Stimulated activated naive CD4-positive, alpha-beta T cell (primary cell): ENCODE data around the gene SLC1A3.

ENCODE experiments used
- DNase-seq, 6 experiments: peaks; one replicate each; lab custom pipeline; 2025; lab: John Stamatoyannopoulos, UW

Gene SLC1A3

DNA sequence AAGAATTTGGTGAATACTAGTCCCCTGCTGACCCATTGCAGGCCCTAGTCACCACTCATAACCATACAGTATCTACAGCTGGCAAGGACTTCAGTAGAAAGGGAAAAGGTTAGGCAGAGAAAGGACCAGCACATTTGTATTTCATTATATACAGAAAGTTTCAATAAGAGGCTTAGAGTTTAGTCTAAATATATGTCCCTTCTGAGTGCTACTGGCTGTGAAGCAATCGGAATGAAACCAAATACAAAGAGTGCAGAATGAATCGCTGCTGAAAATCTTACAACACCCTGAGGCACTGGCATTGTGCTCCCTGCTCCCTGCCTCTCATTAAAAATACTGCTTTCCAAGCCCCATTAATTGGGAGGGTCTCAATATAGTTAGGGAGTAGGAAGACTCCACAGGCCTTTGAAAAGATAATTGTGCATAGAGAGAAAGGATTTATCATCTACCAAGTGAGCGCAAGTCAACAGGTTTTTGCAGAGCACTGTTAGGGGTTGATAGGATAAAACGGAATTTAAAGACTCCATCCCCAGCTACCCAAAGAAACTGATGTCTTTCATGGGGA is 110.8 kb downstream of the SLC1A3 start:
- no peak for DNase-seq

DNA sequence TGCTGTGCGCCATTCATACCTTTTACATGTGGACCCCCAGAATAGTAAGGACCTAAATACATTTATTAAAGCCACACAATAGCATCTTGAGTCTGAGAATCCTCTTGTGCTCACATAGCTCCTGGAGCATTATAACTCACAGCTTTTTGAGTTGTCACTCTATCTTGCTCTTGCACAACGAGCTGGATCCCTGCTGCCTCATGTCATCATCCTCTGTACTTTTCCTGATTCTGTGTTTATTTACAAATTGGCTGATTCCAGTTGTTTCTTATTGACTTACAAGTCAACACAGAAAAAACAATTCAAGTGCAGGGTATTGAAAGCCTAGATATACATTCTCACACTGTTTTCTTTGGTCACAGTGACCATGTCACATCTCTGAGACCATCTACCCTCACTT is 112.9 kb downstream of the SLC1A3 start:
- no peak for DNase-seq

DNA sequence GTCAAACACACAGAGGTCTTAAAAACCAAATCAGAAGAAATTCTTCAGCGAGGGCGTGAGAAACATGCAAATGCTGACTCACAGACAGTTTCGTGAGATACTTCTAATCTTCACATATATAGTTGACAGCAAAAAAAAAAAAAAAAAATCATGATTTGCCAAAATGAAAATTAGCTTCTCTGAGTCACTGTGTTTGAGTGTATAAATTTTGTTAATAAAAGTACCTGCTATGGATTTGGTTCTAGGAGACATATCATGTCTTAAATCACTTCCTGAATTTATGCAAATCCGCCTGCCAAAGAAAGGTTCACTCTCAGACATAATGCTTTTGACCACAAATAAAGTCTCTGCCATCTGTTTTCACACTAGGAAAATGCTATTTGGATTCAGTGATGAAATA is 114.3 kb downstream of the SLC1A3 start:
- DNase-seq = no peak

DNA sequence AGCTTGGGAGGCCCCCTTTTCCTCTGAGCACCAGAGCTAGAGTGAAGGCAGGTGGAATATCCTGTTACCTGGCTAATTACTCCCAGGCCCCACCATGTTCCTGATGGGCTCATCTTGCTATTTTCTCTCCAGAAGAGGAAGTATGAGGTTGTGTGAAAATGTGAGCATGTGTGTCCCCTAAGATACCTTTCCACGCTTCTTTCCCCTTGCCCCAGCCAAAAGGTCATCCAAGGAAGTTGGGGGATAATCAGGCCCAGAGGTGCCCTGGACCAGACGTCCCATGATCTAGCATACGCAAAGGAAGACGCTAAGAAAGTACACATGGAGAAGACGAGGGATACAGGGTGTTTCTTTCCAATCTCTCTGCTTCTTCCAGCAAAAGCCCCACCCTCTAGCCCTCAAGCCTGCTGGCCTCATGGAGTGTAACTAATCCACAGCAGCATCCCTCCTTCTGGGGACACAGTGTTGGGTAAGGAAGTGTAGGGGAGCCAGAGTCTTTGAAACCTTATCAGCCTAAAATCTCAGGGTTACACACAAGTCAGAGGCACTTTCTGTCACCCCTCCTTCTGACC is 115.3 kb downstream of the SLC1A3 start:
- DNase-seq = no peak

DNA sequence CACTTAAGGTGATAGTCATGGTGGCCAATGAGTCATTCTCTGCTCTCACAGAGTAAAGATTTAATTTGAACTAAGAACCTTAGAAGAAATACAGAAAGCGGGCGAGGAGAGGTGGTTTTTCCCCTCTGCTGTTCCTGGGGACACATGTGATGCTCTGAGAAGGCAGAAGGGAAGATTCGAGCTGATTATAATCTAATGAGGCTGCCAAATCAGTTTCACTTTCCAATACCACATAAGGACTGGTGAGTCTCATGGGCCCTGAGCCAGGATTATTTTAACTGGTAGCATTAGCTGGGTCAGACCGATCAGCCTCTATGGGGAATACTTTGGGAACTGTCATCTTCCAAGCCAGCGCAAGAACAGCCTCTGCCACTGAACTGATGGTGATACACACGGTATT is 116.5 kb downstream of the SLC1A3 start:
- no peak for DNase-seq

DNA sequence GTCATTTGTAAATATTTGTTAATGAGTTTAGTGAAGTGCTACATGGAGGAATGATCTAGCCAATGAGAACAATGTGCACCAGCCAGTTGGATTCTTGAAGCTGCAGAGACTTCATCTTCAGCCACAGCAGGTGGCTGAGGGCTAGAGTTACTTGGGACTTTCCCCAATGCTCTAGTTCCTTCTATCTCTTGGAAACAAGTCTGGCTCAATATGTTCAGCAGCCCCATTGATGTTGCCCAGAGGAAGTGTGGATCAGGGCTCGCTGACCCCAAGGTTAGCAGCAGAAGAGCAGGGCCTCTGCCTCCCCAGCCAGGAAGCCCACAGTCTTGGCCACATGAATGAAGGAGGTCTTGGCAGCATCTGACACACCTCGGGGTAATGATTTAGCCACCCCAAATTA is 117.5 kb downstream of the SLC1A3 start:
- DNase-seq = no peak

DNA sequence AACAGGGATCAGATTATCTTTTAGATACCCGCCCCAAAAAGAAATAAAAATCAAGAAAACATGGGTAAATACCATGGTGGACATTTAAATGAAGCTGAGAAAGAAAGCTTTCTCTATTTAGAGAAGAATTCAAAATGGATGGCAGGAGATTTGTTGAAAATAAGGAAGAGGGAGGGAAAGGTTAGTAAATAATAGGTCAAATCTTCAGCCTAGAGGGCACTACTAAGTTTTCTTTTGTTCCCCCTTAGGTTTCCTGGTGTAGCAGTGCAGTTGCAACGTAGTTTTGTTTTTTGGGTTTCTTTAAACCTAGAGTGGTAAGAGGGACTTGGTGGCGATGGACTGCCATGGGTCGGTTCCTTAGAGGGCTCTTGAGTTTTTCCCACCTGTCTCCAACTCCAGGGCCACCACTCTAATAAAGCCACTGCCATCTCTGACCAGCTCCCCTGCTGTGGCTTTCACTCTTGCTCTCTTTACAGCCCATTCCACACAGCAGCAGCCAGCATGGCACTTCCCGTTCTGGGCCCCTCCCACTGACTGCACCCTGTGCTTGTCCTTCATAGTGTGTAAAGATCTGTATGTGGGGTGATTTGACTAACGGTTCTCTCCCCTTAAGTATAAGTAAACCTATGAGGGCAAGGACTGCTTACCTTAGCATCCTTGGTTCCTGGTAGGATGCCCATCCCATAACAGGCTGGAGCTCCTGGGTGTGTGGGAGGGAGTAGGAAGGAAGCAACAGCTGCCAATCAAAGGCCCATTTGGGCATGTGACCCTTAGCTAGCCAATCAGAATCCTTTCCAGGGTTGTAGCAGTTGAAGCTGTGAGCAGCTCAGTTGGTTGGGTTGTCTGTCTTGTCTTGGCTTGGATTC is 118.3 kb downstream of the SLC1A3 start:
- peak in 5 of 6 experiments; percentile 32 to 76 (median 40) for DNase-seq

DNA sequence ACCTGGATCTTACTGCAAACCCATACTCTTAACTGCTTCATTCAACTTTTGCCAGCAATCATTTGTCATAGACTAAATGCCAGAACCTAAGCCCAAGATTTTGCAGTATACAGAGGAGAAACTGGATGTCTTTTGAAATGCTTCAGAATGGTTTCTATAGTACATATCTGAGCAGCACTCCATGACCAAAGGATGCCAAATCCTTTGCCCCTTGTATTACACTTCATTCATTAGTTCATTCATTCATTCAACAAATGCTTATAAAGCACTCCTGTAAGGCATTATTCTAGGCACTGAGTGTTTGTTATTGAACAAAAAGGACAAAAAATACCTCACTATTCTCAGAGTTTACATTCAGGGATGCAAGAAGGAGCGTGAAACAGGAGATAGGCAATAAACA is 119.9 kb downstream of the SLC1A3 start:
- DNase-seq = no peak

DNA sequence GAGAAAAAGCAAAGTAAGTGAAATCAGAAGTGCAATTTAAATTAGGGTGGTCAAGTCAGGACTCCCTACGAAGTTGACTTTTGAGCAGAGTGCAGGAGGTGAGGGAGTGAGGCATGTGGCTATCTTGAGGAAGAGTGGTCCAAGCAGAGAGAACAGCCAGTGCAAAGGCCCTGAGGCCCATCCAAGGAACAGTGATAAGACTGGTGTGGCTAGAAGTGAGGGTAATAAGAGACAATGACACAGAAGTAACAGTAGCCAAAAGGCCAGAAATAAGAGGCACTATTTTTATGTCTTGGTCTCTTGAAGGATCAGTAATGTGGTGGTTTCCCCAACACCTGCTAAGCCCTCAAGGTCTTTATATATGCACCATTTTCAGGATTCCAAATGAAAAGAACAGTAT is 120.4 kb downstream of the SLC1A3 start:
- no peak for DNase-seq

DNA sequence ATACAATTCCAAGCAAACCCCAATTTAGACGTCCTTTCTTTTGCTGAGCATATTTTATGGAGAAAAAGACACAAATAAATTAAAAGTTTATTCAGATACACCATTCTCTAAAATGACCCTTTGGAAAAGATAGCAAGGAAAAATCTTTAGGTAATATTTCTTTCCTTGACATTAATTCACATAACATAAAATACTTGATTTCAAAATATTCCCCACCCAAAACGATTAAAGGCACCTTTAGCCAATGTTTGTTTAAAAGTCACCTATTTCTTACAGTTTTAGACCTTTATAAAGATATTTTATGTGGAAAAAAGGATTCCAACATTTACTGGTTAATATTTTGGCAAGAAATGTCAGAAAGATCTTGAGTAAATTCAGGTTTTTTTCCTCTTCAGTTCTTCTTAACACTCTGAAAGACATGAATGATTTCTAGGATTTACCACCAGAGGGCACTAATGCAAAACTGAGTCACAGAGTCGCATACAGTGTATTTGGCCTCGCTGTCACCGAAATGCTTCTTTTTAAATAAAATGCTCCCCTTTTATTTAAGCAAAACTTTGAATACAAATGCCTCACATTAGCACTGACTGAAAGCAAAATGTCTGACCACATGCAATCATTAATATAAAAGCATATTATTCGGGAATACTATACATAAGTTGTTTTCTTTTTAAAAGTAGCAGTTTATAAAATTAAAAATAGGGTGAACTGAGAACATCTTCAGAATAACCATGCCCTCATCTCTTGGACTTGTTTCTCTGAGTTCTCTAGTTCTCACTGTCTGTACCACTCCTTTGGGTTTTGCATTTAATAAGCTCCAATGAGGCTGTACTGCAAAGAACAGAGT is 122.5 kb downstream of the SLC1A3 start:
- DNase-seq = peak in 3 of 6 experiments; percentile 20 to 70 (median 59)

DNA sequence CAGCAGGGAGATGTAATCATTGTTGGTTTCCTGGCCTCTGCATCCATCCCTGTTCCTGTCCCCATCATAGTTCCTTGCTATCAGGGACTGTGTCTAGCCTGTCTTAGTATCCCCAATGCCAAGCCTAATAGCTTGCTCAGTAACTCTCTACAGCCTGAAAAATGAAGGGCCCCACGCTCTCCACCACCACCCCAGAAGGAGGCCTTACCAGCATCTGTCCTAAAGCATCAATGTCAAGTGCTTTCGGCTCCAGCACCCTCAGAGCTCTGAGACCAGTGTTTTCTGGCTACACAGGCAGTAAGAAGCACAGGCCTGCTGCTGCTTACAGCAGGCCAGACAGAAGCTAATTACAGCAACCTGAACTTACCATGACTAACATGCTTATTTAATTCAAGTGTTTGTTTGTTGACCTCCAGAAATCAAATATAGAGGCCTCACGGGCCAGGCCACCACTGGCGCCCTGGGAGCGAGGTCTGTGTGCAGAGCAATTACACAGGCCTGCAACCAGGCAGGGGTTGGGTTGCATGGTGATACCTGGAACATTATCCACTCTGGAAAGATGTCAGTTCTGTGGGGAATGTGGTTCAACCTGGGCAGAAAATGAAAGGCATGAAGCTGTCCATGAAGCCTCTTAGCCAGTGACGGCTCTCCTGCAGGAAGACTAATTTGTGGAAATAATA is 124.3 kb downstream of the SLC1A3 start:
- no peak for DNase-seq

DNA sequence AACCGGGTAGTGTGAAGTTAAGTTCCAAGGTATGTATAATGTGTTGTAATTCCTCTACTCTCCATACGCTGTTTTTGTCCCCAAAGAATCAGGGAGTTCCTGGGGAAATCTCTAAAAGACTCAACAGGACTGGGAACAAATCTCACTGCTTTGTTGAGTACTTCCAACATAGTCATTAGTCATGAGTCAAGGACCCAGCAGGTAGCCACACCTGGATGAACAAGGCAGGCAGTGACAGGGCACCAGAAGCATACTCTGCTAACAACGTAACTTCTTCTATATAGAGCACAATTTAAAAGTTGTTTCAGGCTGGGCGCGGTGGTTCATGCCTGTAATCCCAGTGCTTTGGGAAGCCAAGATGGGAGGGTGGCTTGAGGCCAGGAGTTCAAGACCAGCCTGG is 126.8 kb downstream of the SLC1A3 start:
- DNase-seq = no peak

DNA sequence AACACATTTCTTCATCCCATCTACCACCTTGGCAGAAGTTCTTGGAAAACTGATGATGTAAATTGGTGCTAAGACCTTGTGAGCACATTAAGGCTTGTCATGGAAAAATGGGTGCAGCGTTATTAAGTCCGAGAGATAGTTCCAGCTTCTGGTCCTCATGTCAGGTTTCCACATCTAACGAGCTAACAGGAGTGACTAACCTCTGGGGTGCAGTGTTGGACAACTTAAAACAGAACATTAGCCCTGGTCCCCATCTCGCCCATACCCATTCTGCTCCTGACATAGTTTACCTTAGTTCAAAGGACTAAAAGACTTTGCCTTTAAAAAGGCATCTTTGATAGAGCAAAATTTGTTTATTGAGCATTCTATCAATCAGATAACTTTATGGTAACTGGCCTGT is 128.0 kb downstream of the SLC1A3 start:
- DNase-seq = no peak

DNA sequence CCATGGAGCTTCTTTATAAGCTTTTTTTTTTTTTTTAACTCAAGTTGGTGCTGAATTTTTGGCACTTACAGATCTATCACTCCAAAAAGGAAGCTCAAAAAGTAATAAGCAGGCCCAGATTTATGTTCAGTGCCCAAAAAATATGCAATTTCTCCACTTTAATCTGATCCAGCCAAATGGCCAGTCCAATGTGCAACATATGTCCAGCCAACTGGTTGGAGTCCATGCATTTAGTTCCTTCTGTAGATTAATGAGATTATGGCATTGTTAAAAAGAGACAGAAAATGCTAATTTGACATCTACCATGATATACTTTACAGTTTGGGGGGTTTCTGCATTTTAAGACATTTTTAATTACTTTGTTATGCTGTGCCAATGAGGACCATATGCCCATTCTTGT is 129.5 kb downstream of the SLC1A3 start:
- no peak for DNase-seq
